ENCODE results near the gene CHAT. TPM values are rescaled to one million over a fixed set of nuclear protein-coding genes. Genes with fewer than 3 reads are reported as not detected.

CHAT gene
- total RNA-seq, 2 donors from 2014 or later: not detected

GRCh38 chr10:49710966-49711365 is 97.1 kb downstream of the CHAT start:
- DNase-seq (ENCODE audit: low spot score) (no peak), ATAC-seq (ENCODE audit: insufficient number of reproducible peaks, low FRiP score, low read depth) (no peak)
- Histone ChIP-seq H3K36me3 (no peaks in the 10 kb centered on the region), H3K27me3 (replicated peaks; ENCODE audit: insufficient read depth) (no peaks in the 10 kb centered on the region), H3K4me1 (ENCODE audit: control insufficient read depth in 1 of 2, low read depth in 2 of 2) (no peaks in the 10 kb centered on the region), H3K9me3 (no peaks in the 10 kb centered on the region), H3K4me3 (no peak overlapping the region), H3K27ac (no peak overlapping the region)
- TF ChIP-seq CTCF (IDR thresholded peaks at IDR 0.05): no peak

GRCh38 chr10:49711481-49711880 is 97.6 kb downstream of the CHAT start:
- Histone ChIP-seq H3K4me3 (no peak overlapping the region), H3K27ac (no peak overlapping the region), H3K9me3 (no peaks in the 10 kb centered on the region), H3K4me1 (ENCODE audit: control insufficient read depth in 1 of 2, low read depth in 2 of 2) (no peaks in the 10 kb centered on the region), H3K27me3 (replicated peaks; ENCODE audit: insufficient read depth) (no peaks in the 10 kb centered on the region), H3K36me3 (no peaks in the 10 kb centered on the region)
- no peak for TF ChIP-seq CTCF (IDR thresholded peaks at IDR 0.05)
- DNase-seq (ENCODE audit: low spot score) (no peak), ATAC-seq (ENCODE audit: insufficient number of reproducible peaks, low FRiP score, low read depth) (no peak)

- TF ChIP-seq CTCF (IDR thresholded peaks at IDR 0.05): no peak
- Histone ChIP-seq H3K4me1 (ENCODE audit: control insufficient read depth in 1 of 2, low read depth in 2 of 2) (no peaks in the 10 kb centered on the region), H3K27me3 (replicated peaks; ENCODE audit: insufficient read depth) (no peaks in the 10 kb centered on the region), H3K27ac (no peak overlapping the region), H3K4me3 (no peak overlapping the region), H3K9me3 (no peaks in the 10 kb centered on the region), H3K36me3 (no peaks in the 10 kb centered on the region)
- no peak for DNase-seq (ENCODE audit: low spot score)
- no peak for ATAC-seq (ENCODE audit: insufficient number of reproducible peaks, low FRiP score, low read depth)
Measured at GRCh38 chr10:49713266-49713665, 99.4 kb downstream of the CHAT start.

Other genes starting within 250 kb of the CHAT start
- not detected for gene DRGX, start 217.9 kb upstream of the CHAT start, total RNA-seq
- gene ERCC6, start 74.9 kb upstream of the CHAT start, total RNA-seq: 10 to 100 TPM; 37.7 to 50.4 TPM
- not detected for gene SLC18A3, start 3.7 kb upstream of the CHAT start, total RNA-seq
- not detected for gene C10orf53, start 65.6 kb downstream of the CHAT start, total RNA-seq
- not detected for gene OGDHL, start 148.3 kb downstream of the CHAT start, total RNA-seq

Data from thoracic aorta (tissue), 2 donors.